GM23338 (cell line): ENCODE data around the gene ATP6V1F. TPM values are rescaled to one million over a fixed set of nuclear protein-coding genes. Genes with fewer than 3 reads are reported as not detected.

Source experiments
- CREB1 ChIP-seq: fragments of 250-450 bp; sonication (Bioruptor Pico); IDR thresholded peaks from 2 replicates; pipeline ENCODE4 v1.5.0; 2020; ENCODE audit warnings: low read depth, mild to moderate bottlenecking, moderate library complexity
- CTCF ChIP-seq, 2 experiments: fragments of 200-600 bp in 1 of 2; sonication (generic) in 1 of 2; conservative IDR thresholded peaks; 2 replicates each; pipeline versions ENCODE4 v1.5.1 to v1.6.1; 2016 to 2017; ENCODE audit warnings: antibody characterized with exemption in 2 of 2, low read depth in 2 of 2, mild to moderate bottlenecking in 2 of 2, moderate library complexity in 1 of 2
- ETS1 ChIP-seq: IDR thresholded peaks from 2 replicates; pipeline ENCODE4 v1.6.1; 2016; ENCODE audit warnings: antibody characterized with exemption
- EZH2phosphoT487 ChIP-seq: fragments of 200-600 bp; sonication (generic); IDR thresholded peaks from one replicate; pipeline ENCODE4 v1.8.1; 2018; ENCODE audit warnings: antibody characterized with exemption; ENCODE audit not compliant: unreplicated experiment
- JUNB ChIP-seq: IDR thresholded peaks from one replicate; pipeline ENCODE4 v1.6.1; 2016; ENCODE audit warnings: antibody characterized with exemption; ENCODE audit not compliant: unreplicated experiment
- NANOG ChIP-seq: IDR thresholded peaks from 2 replicates; pipeline ENCODE4 v1.6.1; 2016; ENCODE audit warnings: antibody characterized with exemption, borderline replicate concordance
- POLR2AphosphoS5 ChIP-seq: IDR thresholded peaks from 2 replicates; pipeline ENCODE4 v1.6.1; 2016; ENCODE audit warnings: antibody characterized with exemption, low read depth
- ZNF331 ChIP-seq: fragments of 250-450 bp; sonication (Bioruptor Pico); IDR thresholded peaks from 2 replicates; pipeline ENCODE4 v1.5.0; 2020; ENCODE audit warnings: low read depth, mild to moderate bottlenecking, moderate library complexity
- ZNF462 ChIP-seq: fragments of 250-450 bp; sonication (Bioruptor Pico); IDR thresholded peaks from 2 replicates; pipeline ENCODE4 v1.5.0; 2020; ENCODE audit warnings: mild to moderate bottlenecking, moderate library complexity
- polyA plus RNA-seq: library from polyadenylated mRNA; unstranded; fragments of >200 nt; fragmentation: Nextera tagmentation; extraction: Ambion mirVana; gene quantifications from 2 replicates; pipeline ENCODE4 v1.2.1, GENCODE V29; 2016
- total RNA-seq: library from RNA; depleted of rRNA; stranded (reverse); fragments of >200 nt; shearing (Covaris generic); gene quantifications from 2 replicates; pipeline ENCODE4 v1.2.3, GENCODE V29; 2014

The ATP6V1F gene
- total and polyA plus RNA-seq, 2 experiments from 2014 or later: 66.5 to 271 TPM

GRCh38 chr7:128843938-128844621 is 18.6 kb upstream of the ATP6V1F start (continued):
- TF ChIP-seq ZNF462 (no peak), ZNF331 (no peak), JUNB (no peak), NANOG (no peak), ETS1 (no peak), POLR2AphosphoS5 (no peak), EZH2phosphoT487 (no peak), CREB1 (CRISPR knock-in tag) (no peak), CTCF (conservative IDR thresholded peaks at IDR 0.05; ENCODE audit: low read depth in 2 of 2) (no peak)
